DOHH2 (cell line): ENCODE results near the gene PEX11B.

Source experiments
- H3F3A ChIP-seq: fragments of 200-600 bp; sonication (generic), shearing (Covaris generic); 2 replicates; pipeline ENCODE4 v1.6.0; 2016; ENCODE audit warnings: antibody characterized with exemption, mild to moderate bottlenecking; ENCODE audit not compliant: control insufficient read depth, insufficient read depth
- H3K27ac ChIP-seq: fragments of 200-600 bp; sonication (generic); 2 replicates; pipeline ENCODE4 v1.5.1; 2014; ENCODE audit warnings: low read depth, mild to moderate bottlenecking, low read length, moderate library complexity
- H3K27me3 ChIP-seq: fragments of 200-600 bp; sonication (generic); 2 replicates; pipeline ENCODE4 v1.6.1; 2014; ENCODE audit warnings: mild to moderate bottlenecking, low read length, mixed read lengths; ENCODE audit not compliant: control insufficient read depth
- H3K36me3 ChIP-seq: fragments of 200-600 bp; sonication (generic); 2 replicates; pipeline ENCODE4 v1.6.1; 2014; ENCODE audit warnings: mild to moderate bottlenecking, low read length, moderate library complexity, mixed read lengths; ENCODE audit not compliant: control insufficient read depth
- H3K4me1 ChIP-seq: fragments of 200-600 bp; sonication (generic); 2 replicates; pipeline ENCODE4 v1.6.1; 2014; ENCODE audit warnings: mild to moderate bottlenecking, low read length, mixed read lengths; ENCODE audit not compliant: control insufficient read depth
- H3K4me2 ChIP-seq: fragments of 200-600 bp; sonication (generic); 2 replicates; pipeline ENCODE4 v1.6.0; 2014; ENCODE audit warnings: mild to moderate bottlenecking, low read length, moderate library complexity
- H3K4me3 ChIP-seq: fragments of 200-600 bp; sonication (generic); 2 replicates; pipeline ENCODE4 v1.5.1; 2014; ENCODE audit warnings: mild to moderate bottlenecking, low read length, mixed read lengths
- H3K79me2 ChIP-seq: fragments of 200-600 bp; sonication (generic); 2 replicates; pipeline ENCODE4 v1.6.1; 2014; ENCODE audit warnings: mild to moderate bottlenecking, low read length, mixed read lengths; ENCODE audit not compliant: control insufficient read depth
- H3K9me2 ChIP-seq: fragments of 200-600 bp; sonication (generic); replicated peaks from 2 replicates; pipeline ENCODE4 v1.6.1; 2014; ENCODE audit warnings: mild to moderate bottlenecking, low read length, mixed read lengths; ENCODE audit not compliant: control insufficient read depth
- H3K9me3 ChIP-seq: fragments of 200-600 bp; sonication (generic); 2 replicates; pipeline ENCODE4 v1.6.1; 2014; ENCODE audit warnings: antibody characterized with exemption, low read length, mixed read lengths; ENCODE audit not compliant: control insufficient read depth, insufficient read depth
- H4K20me1 ChIP-seq: fragments of 200-600 bp; sonication (generic); 2 replicates; pipeline ENCODE4 v1.6.0; 2014; ENCODE audit warnings: low read depth, mild to moderate bottlenecking, antibody characterized with exemption, low read length, moderate library complexity; ENCODE audit not compliant: control insufficient read depth, insufficient read depth
- CTCF ChIP-seq: fragments of 200-600 bp; sonication (generic); IDR thresholded peaks from one replicate; pipeline ENCODE4 v1.5.1; 2014; ENCODE audit warnings: antibody characterized with exemption, mild to moderate bottlenecking, low read depth, low read length; ENCODE audit not compliant: poor library complexity, severe bottlenecking
- EZH2phosphoT487 ChIP-seq: fragments of 200-600 bp; sonication (generic); IDR thresholded peaks from 2 replicates; pipeline ENCODE4 v1.6.1; 2017; ENCODE audit warnings: borderline replicate concordance, mild to moderate bottlenecking, antibody characterized with exemption, low read length, moderate library complexity, mixed read lengths

The PEX11B gene

DNA sequence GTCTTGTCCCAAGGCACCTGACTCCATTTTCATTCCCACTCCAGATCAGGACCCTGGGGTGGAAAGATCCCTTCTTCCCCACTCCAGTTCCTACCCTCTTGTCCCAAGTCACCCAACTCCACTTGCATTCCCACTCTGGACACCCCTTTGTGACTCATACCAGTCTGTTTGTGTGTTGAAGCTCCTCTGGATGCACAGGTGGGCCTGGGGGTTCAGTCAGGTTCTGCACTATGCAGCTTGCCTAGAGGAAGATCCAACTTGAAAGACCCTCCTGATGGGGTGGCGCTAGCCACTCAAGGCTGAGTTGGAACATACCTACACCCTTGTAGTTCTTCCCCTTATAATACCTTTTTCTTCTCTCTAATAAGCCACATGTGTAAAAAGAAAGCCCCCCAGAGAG, 23.0 kb downstream of the PEX11B start:
- Histone ChIP-seq H3K79me2 (no peaks in the 10 kb centered on the region), H3K27ac (no peak overlapping the region), H3K9me2 (no peaks in the 10 kb centered on the region), H3F3A (no peaks in the 10 kb centered on the region), H3K4me2 (no peak overlapping the region), H3K27me3 (no peaks in the 10 kb centered on the region), H4K20me1 (no peaks in the 10 kb centered on the region), H3K36me3 (no peaks in the 10 kb centered on the region), H3K4me3 (no peak overlapping the region), H3K4me1 (no peaks in the 10 kb centered on the region), H3K9me3 (no peaks in the 10 kb centered on the region)
- no peak for TF ChIP-seq CTCF
- no peak for TF ChIP-seq EZH2phosphoT487

DNA sequence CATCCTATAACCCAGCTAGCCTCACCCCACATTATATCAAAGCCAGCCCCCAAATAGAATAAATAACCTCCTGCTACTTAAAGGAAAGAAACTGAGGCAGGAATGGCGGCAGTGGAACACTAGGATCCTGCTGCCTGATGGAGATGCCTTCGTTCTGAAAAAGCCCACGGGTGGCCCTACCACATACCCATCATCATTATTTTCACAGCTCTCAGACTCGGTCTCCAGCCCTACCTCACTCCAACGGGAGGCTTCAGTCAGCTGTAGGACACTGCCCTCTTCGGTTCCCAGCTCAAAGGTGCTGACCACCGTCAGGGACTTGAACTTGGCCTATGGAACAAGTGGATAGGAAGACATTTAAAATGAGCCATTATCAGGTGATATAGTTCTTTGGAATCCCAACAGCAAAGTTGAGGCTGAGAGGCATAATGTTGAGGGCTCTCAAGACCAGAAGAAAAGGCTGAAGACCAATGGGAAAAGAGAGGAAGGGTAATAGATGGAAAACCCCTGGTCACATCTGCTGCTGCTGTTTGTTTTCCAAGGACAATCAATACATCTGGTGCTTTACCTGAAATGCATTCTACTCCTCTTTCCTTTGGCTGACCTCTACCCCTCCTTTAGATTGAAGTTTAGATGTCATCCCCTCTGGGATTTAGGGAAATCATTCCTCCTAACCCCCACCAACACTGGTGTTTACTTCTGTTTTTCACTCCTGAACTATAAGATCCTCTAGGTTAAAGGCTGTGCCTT, 25.0 kb downstream of the PEX11B start:
- Histone ChIP-seq H3K4me2 (no peak overlapping the region), H3K9me2 (no peaks in the 10 kb centered on the region), H3K27me3 (no peaks in the 10 kb centered on the region), H3K4me1 (no peaks in the 10 kb centered on the region), H3K79me2 (no peaks in the 10 kb centered on the region), H3K9me3 (no peaks in the 10 kb centered on the region), H3F3A (no peaks in the 10 kb centered on the region), H3K27ac (no peak overlapping the region), H4K20me1 (no peaks in the 10 kb centered on the region), H3K4me3 (no peak overlapping the region), H3K36me3 (no peaks in the 10 kb centered on the region)
- no peak for TF ChIP-seq CTCF
- no peak for TF ChIP-seq EZH2phosphoT487

- Histone ChIP-seq H3K4me2 (no peak overlapping the region), H3K4me1 (no peaks in the 10 kb centered on the region), H3K27ac (no peak overlapping the region), H3K36me3 (no peaks in the 10 kb centered on the region), H3K79me2 (no peaks in the 10 kb centered on the region), H3K4me3 (no peak overlapping the region), H3K9me2 (no peaks in the 10 kb centered on the region), H4K20me1 (no peaks in the 10 kb centered on the region), H3K9me3 (no peaks in the 10 kb centered on the region), H3F3A (no peaks in the 10 kb centered on the region), H3K27me3 (no peaks in the 10 kb centered on the region)
- no peak for TF ChIP-seq EZH2phosphoT487
- TF ChIP-seq CTCF, result no peak
These were observed 25.9 kb downstream of the PEX11B start for GRCh38 chr1:145892486-145893087.
